ENCODE data around the gene TRERF1. TPM values are rescaled to one million over a fixed set of nuclear protein-coding genes. Genes with fewer than 3 reads are reported as not detected.

The TRERF1 gene
- total and polyA plus RNA-seq, 2 of the 4 experiments (the other 2 are of a cell fraction), result 6.3 to 9.9 TPM

- no peak overlapping the region for H3K56ac ChIP-seq (ENCODE audit: extremely low read depth, insufficient read depth, low read length)
- no peak overlapping the region for H3K18ac ChIP-seq (ENCODE audit: low read depth, low read length)
- peak overlapping the region; percentile 25; the same call in 1 of the 2 replicates for H2BK20ac ChIP-seq (ENCODE audit: low read depth, low read length)
- H3K9ac ChIP-seq (ENCODE audit: low read depth, low read length), result no peak overlapping the region
- no peak overlapping the region for H3K4me2 ChIP-seq (ENCODE audit: low read depth, low read length)
- peak overlapping the region; percentile 54 for H4K91ac ChIP-seq (ENCODE audit: insufficient read depth, low read depth, low read length)
- no peak overlapping the region for H3K4me3 ChIP-seq (ENCODE audit: insufficient read depth, low read depth, low read length)
- no peak overlapping the region for H4K8ac ChIP-seq (ENCODE audit: low read depth in 2 of 2, low read length in 2 of 2)
- no TSS peak for BruUV-seq (replicated peaks)
- H2BK120ac ChIP-seq (ENCODE audit: low read depth, low read length), result 0 out of 2 replicates have a peak overlapping the region, but pooled peaks have one; percentile 0
- peak overlapping the region; percentile 27 for H2AFZ ChIP-seq (replicated peaks; ENCODE audit: low read length, poor library complexity)
- no peak overlapping the region for H3K14ac ChIP-seq (replicated peaks; ENCODE audit: low read depth, low read length)
- DNase-seq (no peak), ATAC-seq (ENCODE audit: low read depth) (no peak)
- ChIA-PET POLR2A (ENCODE audit: unreplicated experiment) (no interaction called here), CTCF (interaction anchor here (0.8 kb wide), 1 partner anchor 326 kb away, joined by 3 read pairs; no protein-coding TSS in a partner anchor)
- peaks cover 6% of the 10 kb centered on the region for H3K4me1 ChIP-seq (ENCODE audit: control insufficient read depth, insufficient read depth, low read length)
- no peak overlapping the region for H2BK5ac ChIP-seq (ENCODE audit: low read depth, low read length, poor library complexity, severe bottlenecking)
- no peak overlapping the region for H3K23ac ChIP-seq (ENCODE audit: low read depth, low read length)
- H2AK5ac ChIP-seq (ENCODE audit: low read depth, low read length), result peak overlapping the region; percentile 10; the same call in 1 of the 2 replicates
- H3K79me1 ChIP-seq (ENCODE audit: low read depth in 1 of 2, low read length in 2 of 2), result peaks cover 4 to 12% of the 10 kb centered on the region in 2 experiments; a peak in 2 of 4 replicates
- H3K9me3 ChIP-seq (ENCODE audit: control insufficient read depth, insufficient read depth, low read length), result no peaks in the 10 kb centered on the region
- no peaks in the 10 kb centered on the region for H3K36me3 ChIP-seq (ENCODE audit: control insufficient read depth, insufficient read depth, low read length)
- no peaks in the 10 kb centered on the region for H3K27me3 ChIP-seq (ENCODE audit: control insufficient read depth, insufficient read depth, low read length)
- WGBS, 2 experiments (ENCODE audit: extremely low coverage in 2 of 2, insufficient read length in 1 of 2), result no CpG with 5 or more reads among the region's 4 CpGs
- H3K4ac ChIP-seq (ENCODE audit: low read depth, low read length), result peak overlapping the region; percentile 26; the same call in 1 of the 2 replicates
- in situ Hi-C loops (cut with MboI; ENCODE audit: low sequenced_read_pairs) (no loop called here), intact Hi-C loops (cut with micrococcal nuclease) (loop anchor here (10.0 kb wide), 1 partner anchor 113 kb away; no protein-coding TSS in a partner anchor), dilution Hi-C loops (cut with HindIII; ENCODE audit: low sequenced_read_pairs, unreplicated experiment) (no loop called here)
- no peak overlapping the region for H2BK15ac ChIP-seq (ENCODE audit: low read depth, low read length)
- H4K5ac ChIP-seq (ENCODE audit: low read depth, low read length), result no peak overlapping the region
- TF ChIP-seq MAZ (IDR thresholded peaks at IDR 0.05; ENCODE audit: borderline replicate concordance, low read depth, low read length), result no peak
- TF ChIP-seq, protein P1, sequence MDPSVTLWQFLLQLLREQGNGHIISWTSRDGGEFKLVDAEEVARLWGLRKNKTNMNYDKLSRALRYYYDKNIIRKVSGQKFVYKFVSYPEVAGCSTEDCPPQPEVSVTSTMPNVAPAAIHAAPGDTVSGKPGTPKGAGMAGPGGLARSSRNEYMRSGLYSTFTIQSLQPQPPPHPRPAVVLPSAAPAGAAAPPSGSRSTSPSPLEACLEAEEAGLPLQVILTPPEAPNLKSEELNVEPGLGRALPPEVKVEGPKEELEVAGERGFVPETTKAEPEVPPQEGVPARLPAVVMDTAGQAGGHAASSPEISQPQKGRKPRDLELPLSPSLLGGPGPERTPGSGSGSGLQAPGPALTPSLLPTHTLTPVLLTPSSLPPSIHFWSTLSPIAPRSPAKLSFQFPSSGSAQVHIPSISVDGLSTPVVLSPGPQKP (IDR thresholded peaks at IDR 0.05; ENCODE audit: borderline replicate concordance, low read depth, low read length), result no peak
- TF ChIP-seq POLR2A (IDR thresholded peaks at IDR 0.05; ENCODE audit: low read depth, low read length), result no peak
- TF ChIP-seq NFE2L2 (IDR thresholded peaks at IDR 0.05; ENCODE audit: low read depth, low read length), result no peak
- TF ChIP-seq CEBPB (IDR thresholded peaks at IDR 0.05; ENCODE audit: low read depth, low read length), result no peak
- TF ChIP-seq CHD1 (IDR thresholded peaks at IDR 0.05; ENCODE audit: low read depth, low read length), result no peak
- no peak overlapping the region for H2AK9ac ChIP-seq (replicated peaks; ENCODE audit: low read depth, low read length, poor library complexity)
- no peak overlapping the region for H3K27ac ChIP-seq (ENCODE audit: insufficient read depth, low read length)
- peaks cover 9% of the 10 kb centered on the region; the same call in 1 of the 2 replicates for H3K9me1 ChIP-seq (ENCODE audit: insufficient read depth, low read length)
- no peaks in the 10 kb centered on the region for H4K20me1 ChIP-seq (ENCODE audit: insufficient read depth, low read length)
Measured at GRCh38 chr6:42221546-42221945, 230.2 kb downstream of the TRERF1 start.

Data from IMR-90 (cell line).